ENCODE measurements around the gene CCDC106.

DNA sequence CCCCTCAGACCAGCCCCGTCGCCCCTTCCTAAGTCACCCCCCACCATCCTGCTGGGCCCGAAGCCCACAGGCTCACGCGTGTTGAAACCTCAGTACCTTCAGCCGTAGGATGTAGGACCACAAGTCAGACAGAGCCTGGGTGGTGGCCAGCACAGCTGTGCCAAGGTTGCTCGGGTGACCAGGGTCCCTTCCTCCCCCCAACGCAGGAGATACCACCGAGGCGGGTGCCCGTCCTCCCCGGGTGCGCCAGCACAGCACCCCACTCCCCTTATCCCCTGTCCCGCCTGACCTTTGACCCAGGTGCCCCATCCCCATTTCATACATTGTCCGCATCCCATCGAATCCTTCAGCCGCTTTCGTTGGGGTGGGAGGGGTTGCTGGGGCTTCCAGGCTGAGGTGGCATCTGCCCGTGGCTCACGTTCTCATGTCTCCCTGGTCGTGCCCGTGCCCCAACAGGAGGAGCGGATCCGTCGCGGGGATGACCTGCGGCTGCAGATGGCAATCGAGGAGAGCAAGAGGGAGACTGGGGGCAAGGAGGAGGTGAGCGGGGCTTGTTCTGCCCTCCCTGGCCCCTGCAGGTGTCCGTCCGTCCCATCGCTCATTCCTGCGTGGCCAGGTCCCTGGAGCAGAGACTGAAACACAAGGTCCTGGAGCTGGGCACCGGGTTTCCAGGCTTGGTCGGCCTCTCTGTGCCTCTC lies 41.5 kb downstream of the CCDC106 start:
- TF ChIP-seq EZH2phosphoT487 (IDR thresholded peaks at IDR 0.05; ENCODE audit: borderline replicate concordance, low read length) (no peak), EZH2 (IDR thresholded peaks at IDR 0.05; ENCODE audit: low read length, unreplicated experiment) (no peak)
